Lower lobe of right lung (tissue), 2 donors: ENCODE data around the gene HK2. TPM values are rescaled to one million over a fixed set of nuclear protein-coding genes. Genes with fewer than 3 reads are reported as not detected.

Source experiments
- ATAC-seq, 2 donors: fragments of 200-7000 bp; cut with Tn5 transposase; one replicate each; pipeline ENCODE4 v1.9.1; 2020 to 2022; ENCODE audit warnings: mild to moderate bottlenecking in 2 of 2, moderate library complexity in 2 of 2
- DNase-seq: peaks from one replicate; pipeline ENCODE4 v3.0.0-alpha.2; 2020
- H3K27ac ChIP-seq: fragments of 200-600 bp; one replicate; pipeline ENCODE4 v1.8.0; 2022
- H3K27me3 ChIP-seq: fragments of 200-600 bp; one replicate; pipeline ENCODE4 v1.8.0; 2022; ENCODE audit warnings: low read depth
- H3K36me3 ChIP-seq: fragments of 200-600 bp; one replicate; pipeline ENCODE4 v1.8.0; 2022; ENCODE audit warnings: mild to moderate bottlenecking
- H3K4me1 ChIP-seq: fragments of 200-600 bp; one replicate; pipeline ENCODE4 v1.8.0; 2022
- H3K4me3 ChIP-seq: fragments of 200-600 bp; one replicate; pipeline ENCODE4 v1.8.0; 2022; ENCODE audit warnings: mild to moderate bottlenecking
- H3K9me3 ChIP-seq: fragments of 200-600 bp; one replicate; pipeline ENCODE4 v1.8.0; 2022
- CTCF ChIP-seq: fragments of 200-600 bp; IDR thresholded peaks from one replicate; pipeline ENCODE4 v1.8.0; 2022; ENCODE audit warnings: antibody characterized with exemption, mild to moderate bottlenecking
- intact Hi-C: fragments of 100-400 bp; cut with DNase I; formaldehyde crosslinking; loops from one replicate; pipeline ENCODE4 v1.11.0; 2022
- total RNA-seq: library from RNA; stranded (reverse); fragmentation: NEBNext Ultra II Directional; extraction: Animal tissue kit (Norgen Biotek cat#: 25700); gene quantifications from one replicate; pipeline ENCODE4 v1.2.1, GENCODE V29; 2021
- donor health status: DM: no; HTN: yes; CAD: no; lungs with severe emphysema.

Gene HK2
- total RNA-seq, 1 donor from 2014 or later = 86.7 TPM

DNA sequence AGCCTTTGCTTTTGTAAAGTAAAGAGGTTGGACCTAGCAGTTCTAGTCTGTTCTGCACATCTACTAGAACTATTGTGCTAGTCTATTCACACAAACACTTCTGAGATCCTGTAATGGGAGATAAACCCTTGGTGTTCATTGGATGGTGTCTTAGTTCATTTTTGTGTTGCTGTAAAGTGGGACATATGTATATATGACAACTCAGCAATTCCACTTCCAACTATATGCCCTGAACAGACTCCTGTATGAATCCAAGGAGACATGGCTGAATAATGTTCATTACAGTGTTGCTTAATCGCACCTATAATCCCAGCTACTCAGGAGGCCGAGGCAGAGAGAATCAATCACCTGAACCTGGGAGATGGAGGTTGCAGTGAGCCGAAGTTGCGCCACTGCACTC is 23.3 kb downstream of the HK2 start:
- peaks cover 62% of the 10 kb centered on the region for H3K4me1 ChIP-seq
- H3K27ac ChIP-seq = peak overlapping the region; percentile 2
- no peaks in the 10 kb centered on the region for H3K27me3 ChIP-seq
- TF ChIP-seq CTCF = no peak
- ATAC-seq = no peak
- H3K4me3 ChIP-seq = no peak overlapping the region
- no peak for DNase-seq
- intact Hi-C loops = no loop called here
- H3K36me3 ChIP-seq = peaks cover 6% of the 10 kb centered on the region
- no peaks in the 10 kb centered on the region for H3K9me3 ChIP-seq

- peaks cover 62% of the 10 kb centered on the region for H3K4me1 ChIP-seq
Measured at GRCh38 chr2:74857725-74858124, 23.8 kb downstream of the HK2 start.

GRCh38 chr2:74858281-74858680 is 24.4 kb downstream of the HK2 start:
- Histone ChIP-seq H3K36me3 (peaks cover 6% of the 10 kb centered on the region), H3K4me3 (no peak overlapping the region), H3K27ac (no peak overlapping the region), H3K4me1 (peaks cover 66% of the 10 kb centered on the region), H3K9me3 (no peaks in the 10 kb centered on the region), H3K27me3 (no peaks in the 10 kb centered on the region)
- DNase-seq = no peak
- intact Hi-C loops = no loop called here
- TF ChIP-seq CTCF = no peak
- no peak for ATAC-seq

More at GRCh38 chr2:74857725-74858124, 23.8 kb downstream of the HK2 start:
- ATAC-seq (no peak), DNase-seq (no peak)
- Histone ChIP-seq H3K4me3 (no peak overlapping the region), H3K27ac (peak overlapping the region; percentile 2), H3K9me3 (no peaks in the 10 kb centered on the region), H3K27me3 (no peaks in the 10 kb centered on the region), H3K36me3 (peaks cover 6% of the 10 kb centered on the region)
- TF ChIP-seq CTCF = no peak
- intact Hi-C loops = no loop called here

GRCh38 chr2:74860079-74860478 is 26.2 kb downstream of the HK2 start:
- Histone ChIP-seq H3K36me3 (peaks cover 6% of the 10 kb centered on the region), H3K27me3 (no peaks in the 10 kb centered on the region), H3K9me3 (no peaks in the 10 kb centered on the region), H3K4me3 (no peak overlapping the region), H3K4me1 (peaks cover 75% of the 10 kb centered on the region), H3K27ac (no peak overlapping the region)
- no peak for TF ChIP-seq CTCF
- DNase-seq = no peak
- intact Hi-C loops = no loop called here
- no peak for ATAC-seq

DNA sequence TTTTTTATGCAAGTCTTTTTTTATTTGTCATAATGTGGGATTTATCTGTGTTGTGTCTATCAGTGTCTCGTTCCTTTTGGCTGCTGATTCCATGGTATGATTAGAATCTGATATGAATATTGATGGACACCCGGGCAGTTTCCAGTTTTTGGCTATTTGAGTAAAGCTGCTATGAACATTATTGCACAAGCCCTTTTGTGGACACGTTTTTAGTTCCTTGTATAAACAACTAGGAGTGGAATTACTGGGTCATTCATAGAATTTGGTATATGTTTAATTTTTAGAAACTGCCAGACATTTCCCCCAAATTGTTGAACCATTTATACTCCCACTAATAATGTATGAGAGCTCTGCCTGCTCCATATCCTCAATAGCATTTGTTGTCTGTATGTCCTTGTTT is 26.6 kb downstream of the HK2 start:
- no peaks in the 10 kb centered on the region for H3K9me3 ChIP-seq
- intact Hi-C loops = no loop called here
- H3K27me3 ChIP-seq = no peaks in the 10 kb centered on the region
- no peak overlapping the region for H3K4me3 ChIP-seq
- no peak for TF ChIP-seq CTCF
- H3K27ac ChIP-seq = no peak overlapping the region
- H3K36me3 ChIP-seq = peaks cover 2% of the 10 kb centered on the region
- H3K4me1 ChIP-seq = peaks cover 76% of the 10 kb centered on the region
- no peak for ATAC-seq
- no peak for DNase-seq

GRCh38 chr2:74861531-74861930 is 27.6 kb downstream of the HK2 start:
- intact Hi-C loops = no loop called here
- Histone ChIP-seq H3K9me3 (no peaks in the 10 kb centered on the region), H3K4me3 (no peak overlapping the region), H3K36me3 (no peaks in the 10 kb centered on the region), H3K27me3 (no peaks in the 10 kb centered on the region), H3K4me1 (peaks cover 79% of the 10 kb centered on the region), H3K27ac (no peak overlapping the region)
- ATAC-seq (no peak), DNase-seq (no peak)
- no peak for TF ChIP-seq CTCF
